ENCODE results near the gene HIF1AN.
"Not testable (repeated sequence)": the region's sequence is repeated elsewhere in the genome, so short reads cannot be mapped to it uniquely, and the experiment has no call there.

Gene HIF1AN

DNA sequence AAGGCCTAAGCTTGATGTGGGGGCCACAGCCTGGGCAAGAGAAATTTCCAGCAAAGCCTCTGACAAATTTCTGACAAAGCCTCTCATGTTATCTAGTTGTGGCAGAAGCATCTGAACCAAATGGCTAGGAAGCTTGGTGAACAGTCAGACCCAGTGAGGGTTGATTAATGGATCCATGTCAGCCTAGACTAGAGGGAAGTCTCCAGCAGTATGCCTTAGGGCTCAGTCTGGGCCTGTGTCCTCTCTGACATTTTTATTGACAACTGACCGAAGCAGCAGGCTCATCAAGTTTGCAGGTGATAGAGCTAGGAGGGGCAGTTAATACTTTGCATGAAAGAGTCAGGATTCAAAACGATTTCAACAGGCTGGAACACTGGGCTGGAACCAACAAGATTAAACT lies 25.3 kb downstream of the HIF1AN start:
- in situ Hi-C loops (cut with HindIII; ENCODE audit: low pct_unique_long_range_greater_than_20kb, low sequenced_read_pairs), result no loop called here
- TF ChIP-seq JUND (IDR thresholded peaks at IDR 0.05; ENCODE audit: low read depth), result no peak

DNA sequence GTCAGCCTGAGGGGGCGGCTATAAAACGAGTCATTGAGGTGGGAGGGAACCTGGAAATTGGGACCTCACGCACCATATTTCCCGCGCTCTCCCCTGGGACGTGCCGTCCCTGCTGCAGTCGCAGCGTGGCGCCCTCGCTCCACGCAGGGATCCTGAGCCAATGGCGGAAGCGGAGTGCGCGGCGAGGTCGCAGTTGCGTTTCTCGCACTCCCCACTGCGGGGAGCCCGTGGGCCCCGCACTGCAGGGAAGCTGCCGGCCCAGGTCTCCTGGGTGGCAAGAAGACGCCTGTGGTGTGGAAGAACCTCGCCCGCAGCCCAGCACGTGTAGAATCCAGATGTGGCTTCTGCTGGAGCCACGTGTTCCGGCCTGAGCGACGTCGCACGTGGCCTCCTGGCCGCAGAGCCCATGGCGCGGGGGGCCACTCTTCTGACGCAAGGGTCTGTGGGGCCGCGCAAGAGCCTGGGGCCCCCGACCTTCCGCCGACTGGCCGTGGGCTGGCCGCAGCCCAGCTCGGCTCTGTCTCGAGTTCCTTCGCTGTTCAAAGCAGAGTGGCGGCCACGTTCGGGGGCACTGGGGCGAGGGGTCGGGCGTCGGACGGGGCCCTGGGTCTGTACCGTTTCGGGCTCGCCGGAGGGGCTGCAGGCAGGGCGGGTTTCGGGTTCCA lies 26.4 kb downstream of the HIF1AN start:
- in situ Hi-C loops (cut with HindIII; ENCODE audit: low pct_unique_long_range_greater_than_20kb, low sequenced_read_pairs), result no loop called here
- DNase-seq (ENCODE audit: low read depth in 1 of 2, low spot score in 1 of 2), result peak; percentile 80 to 85
- no peak for TF ChIP-seq JUND (IDR thresholded peaks at IDR 0.05; ENCODE audit: low read depth)

More for the DNA sequence above, 25.3 kb downstream of the HIF1AN start:
- no peak for DNase-seq (ENCODE audit: low read depth in 1 of 2, low spot score in 1 of 2)

DNA sequence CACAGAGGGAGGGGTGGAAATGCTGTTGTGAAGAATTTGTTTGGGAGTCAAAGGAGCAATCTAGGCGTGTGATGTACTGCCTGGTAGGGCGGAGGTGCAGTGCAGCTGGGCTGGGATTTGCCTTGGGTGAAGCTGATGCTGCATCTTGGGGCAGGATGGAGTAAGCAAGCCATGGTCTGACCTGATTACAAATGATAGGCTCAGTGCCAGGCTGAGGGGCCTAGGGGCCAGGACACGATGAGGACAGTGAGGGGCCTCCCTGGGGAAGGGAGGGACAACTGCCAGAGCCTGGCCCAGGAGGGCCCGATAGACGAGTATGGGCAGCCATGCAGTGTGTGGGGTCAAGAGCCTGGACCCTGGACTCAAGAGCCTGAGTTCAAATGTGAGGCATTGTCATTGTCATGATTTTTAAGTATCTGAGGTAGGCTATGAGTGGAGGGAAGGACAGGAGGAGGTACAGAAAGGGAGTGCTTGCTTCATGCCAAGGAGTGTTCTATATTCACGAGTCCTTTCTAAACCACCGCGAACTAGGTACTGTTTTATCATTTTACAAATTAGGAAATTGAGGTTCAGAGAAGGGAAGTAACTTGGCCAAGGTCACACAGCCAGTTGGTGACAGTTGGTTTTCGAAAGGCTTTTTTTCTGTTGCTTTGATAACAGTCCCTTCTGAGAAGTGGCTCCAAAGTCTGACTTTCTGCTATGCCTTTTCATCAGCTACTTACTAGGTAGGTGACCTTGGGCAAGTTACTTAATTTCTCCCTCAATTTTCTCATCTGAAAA lies 29.7 kb downstream of the HIF1AN start:
- in situ Hi-C loops (cut with HindIII; ENCODE audit: low pct_unique_long_range_greater_than_20kb, low sequenced_read_pairs), result no loop called here
- no peak for TF ChIP-seq JUND (IDR thresholded peaks at IDR 0.05; ENCODE audit: low read depth)
- no peak for DNase-seq (ENCODE audit: low read depth in 1 of 2, low spot score in 1 of 2)

DNA sequence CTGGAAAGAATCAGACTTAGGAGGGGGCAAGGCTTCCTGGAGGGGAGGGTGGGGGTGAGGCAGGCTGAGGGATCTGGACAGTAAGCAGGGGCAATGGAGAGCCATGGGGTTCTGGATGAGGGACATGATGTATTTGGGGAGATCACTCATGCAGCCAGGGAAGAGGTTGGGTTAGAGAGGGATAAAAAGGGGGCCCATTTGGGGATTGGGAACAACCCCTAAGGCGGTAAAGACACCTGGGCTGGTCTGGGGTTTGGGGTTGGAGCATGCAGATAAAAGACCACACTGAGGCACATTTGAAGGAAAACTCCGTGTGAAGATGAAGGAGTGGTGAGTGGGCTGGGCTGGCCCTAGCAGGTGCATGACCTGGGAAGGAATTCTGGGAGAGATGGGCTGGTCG lies 30.8 kb downstream of the HIF1AN start:
- no peak for DNase-seq (ENCODE audit: low read depth in 1 of 2, low spot score in 1 of 2)
- TF ChIP-seq JUND (IDR thresholded peaks at IDR 0.05; ENCODE audit: low read depth), result no peak
- in situ Hi-C loops (cut with HindIII; ENCODE audit: low pct_unique_long_range_greater_than_20kb, low sequenced_read_pairs), result no loop called here

DNA sequence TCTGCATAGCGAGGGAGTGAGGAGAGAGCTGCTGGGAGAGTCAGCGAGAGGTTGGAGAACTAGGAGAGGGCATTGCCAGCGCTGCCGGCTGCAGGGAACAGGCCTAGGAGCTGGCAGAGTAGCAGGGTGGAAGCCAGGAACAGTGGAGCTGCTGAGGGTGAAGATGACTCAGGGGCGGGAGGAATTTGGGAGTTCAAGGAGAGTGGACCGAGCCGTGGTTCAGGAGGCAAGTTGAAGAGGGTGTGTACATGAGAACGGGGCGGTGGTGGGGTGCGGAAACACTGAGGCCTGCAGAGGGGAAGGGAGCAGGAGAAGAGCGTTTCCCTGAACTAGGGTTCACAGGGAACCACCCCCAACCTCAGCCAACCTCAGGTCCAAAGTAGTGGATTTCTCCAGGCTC lies 31.5 kb downstream of the HIF1AN start:
- TF ChIP-seq JUND (IDR thresholded peaks at IDR 0.05; ENCODE audit: low read depth), result no peak
- DNase-seq (ENCODE audit: low read depth in 1 of 2, low spot score in 1 of 2), result no peak
- in situ Hi-C loops (cut with HindIII; ENCODE audit: low pct_unique_long_range_greater_than_20kb, low sequenced_read_pairs), result no loop called here

DNA sequence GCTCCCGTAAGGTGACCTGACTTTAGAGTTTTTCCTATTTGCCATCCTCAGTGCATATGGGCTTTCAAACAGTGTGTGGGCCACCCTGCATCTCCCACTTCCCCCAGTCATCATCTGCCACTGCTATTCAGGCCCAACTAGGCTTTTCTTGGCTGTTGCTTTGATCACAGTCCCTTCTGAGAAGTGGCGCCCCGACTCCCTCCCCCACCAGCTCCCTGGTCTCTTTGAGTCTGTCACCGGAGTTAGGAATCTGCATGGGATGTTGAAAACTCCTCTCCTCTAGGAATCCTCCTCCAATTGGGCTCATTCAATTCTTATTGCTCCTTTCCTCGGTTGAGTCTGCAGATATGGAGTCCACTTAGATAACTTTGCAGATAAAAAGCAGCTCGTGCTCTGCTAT lies 32.1 kb downstream of the HIF1AN start:
- DNase-seq (ENCODE audit: low read depth in 1 of 2, low spot score in 1 of 2), result no peak
- in situ Hi-C loops (cut with HindIII; ENCODE audit: low pct_unique_long_range_greater_than_20kb, low sequenced_read_pairs), result no loop called here
- TF ChIP-seq JUND (IDR thresholded peaks at IDR 0.05; ENCODE audit: low read depth), result no peak

DNA sequence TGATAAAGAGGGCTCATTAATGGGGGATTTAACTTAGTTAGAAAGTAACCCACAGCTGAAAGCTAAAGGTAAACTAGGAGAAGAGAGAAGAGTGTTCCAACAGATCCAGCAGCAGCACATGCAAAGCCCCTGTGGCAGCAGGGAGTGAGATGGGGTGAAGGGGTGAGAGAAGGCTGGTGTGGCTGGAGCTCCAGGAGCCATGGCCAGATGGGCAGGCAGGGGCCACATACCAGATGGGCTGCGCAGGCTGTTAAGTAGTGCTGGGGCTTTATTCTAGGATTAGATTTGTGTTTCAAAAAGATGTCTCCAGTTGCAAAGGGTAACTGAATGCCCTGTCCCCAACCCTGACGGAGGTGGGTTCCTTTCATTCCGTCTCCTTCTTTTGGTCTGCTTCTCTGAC lies 33.2 kb downstream of the HIF1AN start:
- no peak for DNase-seq (ENCODE audit: low read depth in 1 of 2, low spot score in 1 of 2)
- in situ Hi-C loops (cut with HindIII; ENCODE audit: low pct_unique_long_range_greater_than_20kb, low sequenced_read_pairs), result no loop called here
- no peak for TF ChIP-seq JUND (IDR thresholded peaks at IDR 0.05; ENCODE audit: low read depth)

DNA sequence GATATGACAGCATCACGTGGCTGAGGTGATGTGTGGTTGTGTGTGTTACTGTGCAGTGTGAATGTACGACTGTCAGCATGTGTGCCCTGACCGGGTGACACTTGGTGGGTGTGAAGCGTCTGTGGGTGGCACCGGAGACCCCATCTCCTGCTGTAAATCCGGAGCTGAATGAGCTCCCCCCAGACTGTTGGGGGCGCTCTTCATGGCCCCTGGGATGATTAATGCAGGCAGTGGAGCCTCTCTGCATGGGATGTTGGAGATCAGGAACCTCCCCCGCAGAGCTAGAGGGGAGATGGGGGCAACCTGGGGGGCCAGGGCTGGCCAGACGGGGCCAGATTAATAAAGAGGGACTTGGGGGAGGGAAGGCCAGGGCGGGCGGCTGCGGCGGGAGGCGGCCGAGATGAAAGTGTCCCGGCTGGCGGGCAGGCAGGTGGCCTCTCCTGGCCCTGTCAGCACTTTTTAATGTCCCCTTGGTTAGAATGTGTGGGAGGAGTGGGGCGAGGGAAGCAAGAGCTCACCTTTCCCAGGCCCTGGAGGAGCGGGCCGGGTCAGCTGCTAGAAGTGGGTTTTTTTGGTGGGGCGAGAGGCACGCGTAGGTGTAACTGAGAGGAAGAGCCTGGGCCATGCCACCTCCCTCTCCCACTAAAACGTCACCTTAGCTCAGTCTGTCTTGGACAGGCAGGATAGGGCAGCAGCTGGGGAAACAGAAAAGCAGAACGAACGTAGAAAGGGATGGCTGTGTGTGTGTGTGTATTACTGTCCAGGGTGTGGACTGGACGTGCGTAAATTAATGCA lies 34.1 kb downstream of the HIF1AN start:
- no peak for TF ChIP-seq JUND (IDR thresholded peaks at IDR 0.05; ENCODE audit: low read depth)
- no peak for DNase-seq (ENCODE audit: low read depth in 1 of 2, low spot score in 1 of 2)
- in situ Hi-C loops (cut with HindIII; ENCODE audit: low pct_unique_long_range_greater_than_20kb, low sequenced_read_pairs), result no loop called here

DNA sequence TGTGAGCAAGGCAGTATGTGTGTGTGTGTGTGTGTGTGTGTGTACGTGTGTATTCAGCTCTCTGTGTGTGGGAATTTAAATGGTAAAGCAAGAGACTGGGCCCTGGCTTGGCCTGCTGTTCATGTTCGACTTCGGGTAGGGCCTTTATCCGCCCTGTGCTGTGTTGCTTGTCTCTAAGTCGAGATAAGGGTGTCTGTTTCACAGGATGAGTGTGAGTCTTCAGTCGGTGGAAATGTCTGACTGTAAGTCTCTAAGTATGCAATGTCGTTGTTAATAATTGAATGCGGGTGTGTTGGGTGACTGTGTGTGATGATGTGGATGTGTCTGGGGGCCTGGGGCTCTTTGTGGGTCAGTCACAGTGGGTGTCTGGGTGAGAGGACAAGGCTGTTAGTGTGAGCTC lies 34.8 kb downstream of the HIF1AN start:
- in situ Hi-C loops (cut with HindIII; ENCODE audit: low pct_unique_long_range_greater_than_20kb, low sequenced_read_pairs), result no loop called here
- no peak for DNase-seq (ENCODE audit: low read depth in 1 of 2, low spot score in 1 of 2)

DNA sequence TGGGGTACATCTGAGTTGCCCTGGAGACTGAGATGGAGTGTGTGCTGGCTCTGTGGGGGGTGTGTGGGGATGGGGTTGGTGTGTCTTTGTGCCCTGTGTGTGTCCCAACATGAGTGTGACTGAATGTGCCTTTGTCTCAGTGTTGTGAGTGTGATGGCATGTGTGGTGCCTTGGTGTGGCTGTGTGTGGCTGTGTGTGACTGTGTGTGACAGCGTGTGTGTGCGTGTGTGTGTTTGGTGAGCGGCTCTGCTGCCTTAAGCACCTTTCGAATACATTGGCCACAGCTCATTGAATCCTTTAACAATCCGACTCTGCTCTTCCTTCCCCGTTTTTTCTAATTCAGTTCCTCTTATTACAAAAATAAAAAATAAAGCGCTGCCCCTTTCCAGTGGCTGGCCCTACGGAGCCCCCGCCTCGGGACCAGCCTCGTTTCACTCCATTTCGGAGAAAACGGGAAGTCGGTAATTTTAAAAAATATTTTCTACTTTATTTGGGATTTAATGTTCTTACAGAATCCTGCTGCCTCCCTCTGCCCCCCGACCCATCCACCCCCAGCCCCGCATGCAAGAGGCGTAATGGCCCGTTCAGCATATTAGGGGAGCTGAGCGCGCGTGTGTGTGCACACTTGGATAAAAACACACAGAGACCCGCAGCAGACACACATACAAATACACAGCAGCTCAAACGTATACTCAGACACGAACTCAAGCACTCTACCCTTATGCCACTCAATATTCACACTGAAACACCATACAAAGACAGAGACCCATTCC lies 35.5 kb downstream of the HIF1AN start:
- no peak for DNase-seq (ENCODE audit: low read depth in 1 of 2, low spot score in 1 of 2)
- no peak for TF ChIP-seq JUND (IDR thresholded peaks at IDR 0.05; ENCODE audit: low read depth)
- in situ Hi-C loops (cut with HindIII; ENCODE audit: low pct_unique_long_range_greater_than_20kb, low sequenced_read_pairs), result no loop called here

More for the DNA sequence above, 34.8 kb downstream of the HIF1AN start:
- TF ChIP-seq JUND (IDR thresholded peaks at IDR 0.05; ENCODE audit: low read depth), result no peak

DNA sequence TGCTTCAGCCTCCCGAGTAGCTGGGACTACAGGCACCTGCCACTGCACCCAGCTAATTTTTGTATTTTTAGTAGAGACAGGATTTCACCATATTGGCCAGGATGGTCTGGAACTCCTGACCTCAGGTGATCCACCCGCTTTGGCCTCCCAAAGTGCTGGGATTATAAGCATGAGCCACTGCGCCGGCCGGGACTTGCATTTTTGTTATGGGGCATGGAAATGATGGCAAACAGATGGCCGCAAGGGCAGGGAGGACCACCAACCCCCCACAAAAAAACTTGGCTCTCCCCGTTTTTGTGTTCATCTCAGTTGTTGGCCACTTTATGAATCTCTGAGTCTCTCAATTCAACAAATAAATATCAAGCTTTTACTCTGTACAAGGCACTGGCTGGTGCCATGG lies 39.4 kb downstream of the HIF1AN start:
- in situ Hi-C loops (cut with HindIII; ENCODE audit: low pct_unique_long_range_greater_than_20kb, low sequenced_read_pairs); DNase-seq (ENCODE audit: low read depth in 1 of 2, low spot score in 1 of 2): not testable (repeated sequence)

DNA sequence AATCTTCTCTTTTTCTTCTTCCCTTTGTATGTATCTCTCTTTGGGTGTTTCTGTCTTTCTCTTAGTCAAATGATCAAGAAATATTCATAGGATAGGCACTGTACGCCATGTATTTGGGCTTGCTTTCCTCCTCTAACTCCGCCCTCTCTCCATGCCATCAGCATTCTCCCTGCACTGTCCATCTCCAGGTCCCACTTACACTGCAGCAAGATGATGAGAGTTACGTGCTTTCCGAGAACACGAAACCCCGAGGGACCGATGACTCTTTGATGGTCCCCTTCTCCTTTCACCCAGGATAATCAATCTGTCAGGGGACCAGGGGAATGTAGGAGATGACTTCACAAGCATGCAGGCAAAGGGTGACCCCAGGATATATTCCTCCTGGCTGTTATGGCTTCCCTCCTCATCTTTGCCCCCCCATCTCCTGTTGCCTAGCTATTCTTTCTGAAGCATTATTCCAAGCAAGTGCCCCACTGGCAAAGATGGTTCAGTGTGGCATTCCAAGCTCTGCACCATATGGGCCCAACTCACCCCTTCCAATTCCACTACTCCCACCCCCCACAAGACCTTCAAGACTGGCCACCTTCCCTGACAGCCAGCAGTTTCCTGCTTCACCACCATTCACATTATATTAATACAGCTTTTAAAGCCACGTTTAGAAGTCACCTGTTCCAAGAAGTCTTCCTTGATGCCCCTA lies 40.0 kb downstream of the HIF1AN start:
- in situ Hi-C loops (cut with HindIII; ENCODE audit: low pct_unique_long_range_greater_than_20kb, low sequenced_read_pairs), result no loop called here
- no peak for DNase-seq (ENCODE audit: low read depth in 1 of 2, low spot score in 1 of 2)
- TF ChIP-seq JUND (IDR thresholded peaks at IDR 0.05; ENCODE audit: low read depth), result no peak

Measured in T47D (cell line).